ENCODE measurements around the gene LGALS4. TPM values are rescaled to one million over a fixed set of nuclear protein-coding genes. Genes with fewer than 3 reads are reported as not detected.
A peak's percentile ranks its signal among the peaks of the same experiment; 100 is the strongest.
"Not testable (repeated sequence)": the region's sequence is repeated elsewhere in the genome, so short reads cannot be mapped to it uniquely, and the experiment has no call there.

Gene LGALS4
- total and polyA plus RNA-seq, 9 of the 15 experiments (the other 6 are each of a cell fraction or from before 2014, with no cell fraction given): 0.08 to 1.1 (median 0.30) TPM; not detected in 3

DNA sequence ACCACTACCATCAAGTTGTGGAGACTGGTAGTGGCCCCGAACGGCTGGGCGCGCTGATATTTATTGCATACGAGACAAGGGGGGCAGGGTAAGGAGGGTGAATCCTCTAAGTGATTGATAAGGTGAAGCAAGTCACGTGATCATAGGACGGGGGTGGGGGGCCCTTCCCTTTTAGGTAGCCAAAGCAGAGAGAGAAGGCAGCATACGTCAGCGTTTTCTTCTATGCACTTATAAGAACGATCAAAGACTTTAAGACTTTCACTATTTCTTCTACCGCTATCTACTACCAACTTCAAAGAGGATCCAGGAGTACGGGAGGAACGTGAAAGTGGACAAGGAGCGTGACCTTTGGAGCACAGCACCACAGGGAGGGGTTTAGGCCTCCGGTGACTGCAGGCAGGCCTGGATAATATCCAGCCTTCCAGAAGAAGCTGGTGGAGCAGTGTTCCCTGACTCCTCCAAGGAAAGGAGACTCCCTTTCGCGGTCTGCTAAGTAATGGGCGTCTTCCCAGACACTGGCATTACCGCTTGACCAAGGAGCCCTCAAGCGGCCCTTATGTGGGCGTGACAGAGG is 47.0 kb upstream of the LGALS4 start:
- H3K27me3 ChIP-seq (ENCODE audit: control insufficient read depth in 2 of 2, insufficient read depth in 2 of 2, low read length in 2 of 2); FAIRE-seq; H3K36me3 ChIP-seq (ENCODE audit: control insufficient read depth, insufficient read depth, low read length); ATAC-seq; CTCF ChIA-PET (ENCODE audit: low intra/inter-chr PET ratio); H3K4me3 ChIP-seq; intact Hi-C loops (cut with micrococcal nuclease); BruUV-seq (replicated peaks); in situ Hi-C loops (cut with MboI); H3K79me2 ChIP-seq (ENCODE audit: control insufficient read depth, insufficient read depth, low read length); H3K9me3 ChIP-seq (replicated peaks; ENCODE audit: control insufficient read depth, insufficient read depth, low read depth, low read length); H4K20me1 ChIP-seq (replicated peaks; ENCODE audit: control insufficient read depth, insufficient read depth, low read length); H3K9me1 ChIP-seq (ENCODE audit: control insufficient read depth, insufficient read depth, low read length); TF ChIP-seq TOE1 (CRISPR knock-in tag; IDR thresholded peaks at IDR 0.05; ENCODE audit: borderline replicate concordance, low read depth); NR2C2 (CRISPR knock-in tag; IDR thresholded peaks at IDR 0.05): not testable (repeated sequence)
- peak overlapping the region; percentile 61; the same call in 2 of the 3 replicates for H3K27ac ChIP-seq (ENCODE audit: extremely low read depth, low read depth, low read length)
- 23% methylated on average over 17 of the region's 21 CpGs for WGBS (ENCODE audit: insufficient coverage, low coverage, missing lambda C conversion rate)
- peak overlapping the region; percentile 53 for H3K4me2 ChIP-seq (ENCODE audit: insufficient read depth, low read length)
- peak overlapping the region; percentile 95 for H2AFZ ChIP-seq (ENCODE audit: low read depth, low read length)
- POLR2A ChIA-PET: interaction anchor here (1.1 kb wide), 1 partner anchor 9 kb away, joined by 5 read pairs; no protein-coding TSS in a partner anchor
- peaks cover 27 to 39% of the 10 kb centered on the region in 2 experiments for H3K4me1 ChIP-seq (replicated peaks in 1 of 2; ENCODE audit: control insufficient read depth in 2 of 2, insufficient read depth in 2 of 2, low read length in 2 of 2)
- DNase-seq (ENCODE audit: extremely low read depth in 1 of 4, low spot score in 3 of 4): peak in 1 of 4 experiments; percentile 55
- peak overlapping the region in 1 of 2 experiments; percentile 82; a peak in 2 of 4 replicates for H3K9ac ChIP-seq (ENCODE audit: insufficient read depth in 1 of 2, low read depth in 2 of 2, low read length in 2 of 2)
- TF ChIP-seq, protein P1, sequence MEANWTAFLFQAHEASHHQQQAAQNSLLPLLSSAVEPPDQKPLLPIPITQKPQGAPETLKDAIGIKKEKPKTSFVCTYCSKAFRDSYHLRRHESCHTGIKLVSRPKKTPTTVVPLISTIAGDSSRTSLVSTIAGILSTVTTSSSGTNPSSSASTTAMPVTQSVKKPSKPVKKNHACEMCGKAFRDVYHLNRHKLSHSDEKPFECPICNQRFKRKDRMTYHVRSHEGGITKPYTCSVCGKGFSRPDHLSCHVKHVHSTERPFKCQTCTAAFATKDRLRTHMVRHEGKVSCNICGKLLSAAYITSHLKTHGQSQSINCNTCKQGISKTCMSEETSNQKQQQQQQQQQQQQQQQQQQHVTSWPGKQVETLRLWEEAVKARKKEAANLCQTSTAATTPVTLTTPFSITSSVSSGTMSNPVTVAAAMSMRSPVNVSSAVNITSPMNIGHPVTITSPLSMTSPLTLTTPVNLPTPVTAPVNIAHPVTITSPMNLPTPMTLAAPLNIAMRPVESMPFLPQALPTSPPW (CRISPR knock-in tag; IDR thresholded peaks at IDR 0.05): peak; percentile 57
- TF ChIP-seq, protein P2, sequence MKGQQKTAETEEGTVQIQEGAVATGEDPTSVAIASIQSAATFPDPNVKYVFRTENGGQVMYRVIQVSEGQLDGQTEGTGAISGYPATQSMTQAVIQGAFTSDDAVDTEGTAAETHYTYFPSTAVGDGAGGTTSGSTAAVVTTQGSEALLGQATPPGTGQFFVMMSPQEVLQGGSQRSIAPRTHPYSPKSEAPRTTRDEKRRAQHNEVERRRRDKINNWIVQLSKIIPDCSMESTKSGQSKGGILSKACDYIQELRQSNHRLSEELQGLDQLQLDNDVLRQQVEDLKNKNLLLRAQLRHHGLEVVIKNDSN (CRISPR knock-in tag; IDR thresholded peaks at IDR 0.05): peak; percentile 72
- TF ChIP-seq CBFA2T2 (conservative IDR thresholded peaks at IDR 0.05): peak; percentile 81
- TF ChIP-seq, protein P3, sequence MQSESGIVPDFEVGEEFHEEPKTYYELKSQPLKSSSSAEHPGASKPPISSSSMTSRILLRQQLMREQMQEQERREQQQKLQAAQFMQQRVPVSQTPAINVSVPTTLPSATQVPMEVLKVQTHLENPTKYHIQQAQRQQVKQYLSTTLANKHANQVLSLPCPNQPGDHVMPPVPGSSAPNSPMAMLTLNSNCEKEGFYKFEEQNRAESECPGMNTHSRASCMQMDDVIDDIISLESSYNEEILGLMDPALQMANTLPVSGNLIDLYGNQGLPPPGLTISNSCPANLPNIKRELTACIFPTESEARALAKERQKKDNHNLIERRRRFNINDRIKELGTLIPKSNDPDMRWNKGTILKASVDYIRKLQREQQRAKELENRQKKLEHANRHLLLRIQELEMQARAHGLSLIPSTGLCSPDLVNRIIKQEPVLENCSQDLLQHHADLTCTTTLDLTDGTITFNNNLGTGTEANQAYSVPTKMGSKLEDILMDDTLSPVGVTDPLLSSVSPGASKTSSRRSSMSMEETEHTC (IDR thresholded peaks at IDR 0.05): peak; percentile 42; the same call in 1 of the 2 replicates
- peak; percentile 44 for TF ChIP-seq CXXC5 (CRISPR knock-in tag; IDR thresholded peaks at IDR 0.05)
- peak; percentile 97 for TF ChIP-seq TOE1 (IDR thresholded peaks at IDR 0.05; ENCODE audit: borderline replicate concordance)
- TF ChIP-seq, protein P4, sequence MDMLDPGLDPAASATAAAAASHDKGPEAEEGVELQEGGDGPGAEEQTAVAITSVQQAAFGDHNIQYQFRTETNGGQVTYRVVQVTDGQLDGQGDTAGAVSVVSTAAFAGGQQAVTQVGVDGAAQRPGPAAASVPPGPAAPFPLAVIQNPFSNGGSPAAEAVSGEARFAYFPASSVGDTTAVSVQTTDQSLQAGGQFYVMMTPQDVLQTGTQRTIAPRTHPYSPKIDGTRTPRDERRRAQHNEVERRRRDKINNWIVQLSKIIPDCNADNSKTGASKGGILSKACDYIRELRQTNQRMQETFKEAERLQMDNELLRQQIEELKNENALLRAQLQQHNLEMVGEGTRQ (CRISPR knock-in tag; IDR thresholded peaks at IDR 0.05): peak; percentile 51
- TF ChIP-seq ZNF316 (IDR thresholded peaks at IDR 0.05): peak; percentile 88
- TF ChIP-seq, protein P5, sequence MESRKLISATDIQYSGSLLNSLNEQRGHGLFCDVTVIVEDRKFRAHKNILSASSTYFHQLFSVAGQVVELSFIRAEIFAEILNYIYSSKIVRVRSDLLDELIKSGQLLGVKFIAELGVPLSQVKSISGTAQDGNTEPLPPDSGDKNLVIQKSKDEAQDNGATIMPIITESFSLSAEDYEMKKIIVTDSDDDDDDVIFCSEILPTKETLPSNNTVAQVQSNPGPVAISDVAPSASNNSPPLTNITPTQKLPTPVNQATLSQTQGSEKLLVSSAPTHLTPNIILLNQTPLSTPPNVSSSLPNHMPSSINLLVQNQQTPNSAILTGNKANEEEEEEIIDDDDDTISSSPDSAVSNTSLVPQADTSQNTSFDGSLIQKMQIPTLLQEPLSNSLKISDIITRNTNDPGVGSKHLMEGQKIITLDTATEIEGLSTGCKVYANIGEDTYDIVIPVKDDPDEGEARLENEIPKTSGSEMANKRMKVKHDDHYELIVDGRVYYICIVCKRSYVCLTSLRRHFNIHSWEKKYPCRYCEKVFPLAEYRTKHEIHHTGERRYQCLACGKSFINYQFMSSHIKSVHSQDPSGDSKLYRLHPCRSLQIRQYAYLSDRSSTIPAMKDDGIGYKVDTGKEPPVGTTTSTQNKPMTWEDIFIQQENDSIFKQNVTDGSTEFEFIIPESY (CRISPR knock-in tag; IDR thresholded peaks at IDR 0.05): peak; percentile 36; the same call in 1 of the 2 replicates
- TF ChIP-seq, protein P6, sequence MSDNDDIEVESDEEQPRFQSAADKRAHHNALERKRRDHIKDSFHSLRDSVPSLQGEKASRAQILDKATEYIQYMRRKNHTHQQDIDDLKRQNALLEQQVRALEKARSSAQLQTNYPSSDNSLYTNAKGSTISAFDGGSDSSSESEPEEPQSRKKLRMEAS (CRISPR knock-in tag; IDR thresholded peaks at IDR 0.05): 0 out of 2 replicates have a peak, but pooled peaks have one; percentile 23
- 0 out of 2 replicates have a peak, but pooled peaks have one; percentile 25 for TF ChIP-seq DPF2 (IDR thresholded peaks at IDR 0.05)
- peak; percentile 35; the same call in 1 of the 2 replicates for TF ChIP-seq MAFK (IDR thresholded peaks at IDR 0.05; ENCODE audit: low read length)
- TF ChIP-seq NR2C2 (tag; IDR thresholded peaks at IDR 0.05): 0 out of 2 replicates have a peak, but pooled peaks have one; percentile 19
